GM12878 (cell line): ENCODE measurements around the gene MSMB. TPM values are rescaled to one million over a fixed set of nuclear protein-coding genes. Genes with fewer than 3 reads are reported as not detected.

Source experiments
- ATAC-seq: fragments of 200-7000 bp; cut with Tn5 transposase; 3 replicates; pipeline ENCODE4 v1.9.1; 2020; ENCODE audit warnings: mild to moderate bottlenecking, moderate library complexity
- BruUV-seq: library from RNA; stranded (reverse); fragments of 400-500 nt; replicated peaks from 2 replicates; lab custom pipeline; 2021; lab: Mats Ljungman, UMichigan
- CTCF ChIA-PET: fragments of 300-600 bp; sonication (Branson Sonifier 250); formaldehyde crosslinking; extraction: SDS; loops from one replicate; lab custom pipeline; 2021; ENCODE audit warnings: inconsistent platforms; lab: Yijun Ruan, JAX
- POLR2A ChIA-PET: fragments of 350-600 bp; formaldehyde crosslinking; extraction: SDS; loops from one replicate; lab custom pipeline; 2021; ENCODE audit warnings: inconsistent platforms; lab: Charles Lee
- RAD21 ChIA-PET: fragments of 300-600 bp; sonication (Branson Sonifier 250); formaldehyde crosslinking; loops from one replicate; lab custom pipeline; 2023; ENCODE audit warnings: antibody characterized with exemption; ENCODE audit not compliant: unreplicated experiment; lab: Charles Lee
- SMC1A ChIA-PET: fragments of 300-600 bp; sonication (Branson Sonifier 250); formaldehyde crosslinking; loops from one replicate; lab custom pipeline; 2023; ENCODE audit not compliant: unreplicated experiment, uncharacterized antibody; lab: Charles Lee
- DNase-seq: peaks from one replicate; pipeline ENCODE4 v3.0.0-alpha.2; 2011; ENCODE audit warnings: low read depth, low spot score
- FAIRE-seq: peaks from 3 replicates; lab custom pipeline; 2011; peaks lifted over from hg19 to GRCh38; lab: Jason Lieb, UNC
- H2AFZ ChIP-seq: 2 replicates; pipeline ENCODE4 v1.6.0; 2011; ENCODE audit warnings: low read depth, low read length, control low read depth; ENCODE audit not compliant: control insufficient read depth
- H3K27ac ChIP-seq: 2 replicates; pipeline ENCODE4 v1.5.1; 2011; ENCODE audit warnings: control low read depth; ENCODE audit not compliant: control insufficient read depth, insufficient read depth
- H3K27me3 ChIP-seq, 2 experiments: replicated peaks in 1 of 2; 2 replicates each; pipeline versions ENCODE4 v1.6.0 to v1.6.1; 2011; ENCODE audit warnings: low read length in 1 of 2; ENCODE audit not compliant: control insufficient read depth in 2 of 2, insufficient read depth in 2 of 2
- H3K36me3 ChIP-seq, 2 experiments: 2 replicates each; pipeline ENCODE4 v1.5.1; 2011; ENCODE audit warnings: low read length in 1 of 2; ENCODE audit not compliant: control insufficient read depth in 2 of 2, insufficient read depth in 2 of 2
- H3K4me1 ChIP-seq: 2 replicates; pipeline ENCODE4 v1.6.1; 2011; ENCODE audit warnings: mild to moderate bottlenecking, low read length, moderate library complexity, mixed read lengths; ENCODE audit not compliant: control insufficient read depth, insufficient read depth
- H3K4me2 ChIP-seq: 2 replicates; pipeline ENCODE4 v1.6.0; 2011; ENCODE audit warnings: control low read depth; ENCODE audit not compliant: control insufficient read depth, insufficient read depth
- H3K4me3 ChIP-seq: fragments of 200-600 bp; sonication (generic); 2 replicates; pipeline ENCODE4 v1.5.1; 2016
- H3K79me2 ChIP-seq: 2 replicates; pipeline ENCODE4 v1.6.0; 2011; ENCODE audit warnings: low read length; ENCODE audit not compliant: control insufficient read depth, insufficient read depth
- H3K9ac ChIP-seq: 2 replicates; pipeline ENCODE4 v1.8.0; 2011; ENCODE audit warnings: low read length, control low read depth, mixed read lengths; ENCODE audit not compliant: control insufficient read depth, insufficient read depth
- H3K9me3 ChIP-seq: replicated peaks from 3 replicates; pipeline ENCODE4 v1.5.1; 2011; ENCODE audit warnings: mild to moderate bottlenecking, low read length; ENCODE audit not compliant: control insufficient read depth, insufficient read depth
- H4K20me1 ChIP-seq: 2 replicates; pipeline ENCODE4 v1.6.0; 2011; ENCODE audit not compliant: control insufficient read depth, insufficient read depth
- ATF2 ChIP-seq: IDR thresholded peaks from 2 replicates; pipeline ENCODE4 v1.6.1; 2012; ENCODE audit warnings: low read length, inconsistent platforms
- CUX1 ChIP-seq: IDR thresholded peaks from 2 replicates; pipeline ENCODE4 v1.6.1; 2012; ENCODE audit warnings: improper control_type of control experiment, low read depth, low read length; ENCODE audit not compliant: insufficient replicate concordance
- E4F1 ChIP-seq: fragments of 450-650 bp; IDR thresholded peaks from 2 replicates; pipeline ENCODE4 v1.6.1; 2018; ENCODE audit warnings: borderline replicate concordance, mild to moderate bottlenecking; ENCODE audit not compliant: partially characterized antibody
- IKZF2 ChIP-seq, 2 experiments: fragments of 450-650 bp; IDR thresholded peaks; 2 replicates each; pipeline ENCODE4 v1.6.1; 2017; ENCODE audit warnings: mild to moderate bottlenecking in 2 of 2, moderate library complexity in 2 of 2
- JUNB ChIP-seq: IDR thresholded peaks from 2 replicates; pipeline ENCODE4 v1.6.1; 2016; ENCODE audit warnings: antibody characterized with exemption, mild to moderate bottlenecking
- MEF2B ChIP-seq: fragments of 450-650 bp; IDR thresholded peaks from 2 replicates; pipeline ENCODE4 v1.6.1; 2018; ENCODE audit warnings: mild to moderate bottlenecking, moderate library complexity; ENCODE audit not compliant: partially characterized antibody, poor library complexity, severe bottlenecking
- NFIC ChIP-seq: IDR thresholded peaks from 2 replicates; pipeline ENCODE4 v1.6.1; 2012; ENCODE audit warnings: low read depth, mild to moderate bottlenecking, inconsistent platforms, low read length, moderate library complexity
- NR2F1 ChIP-seq: fragments of 450-650 bp; conservative IDR thresholded peaks from 2 replicates; pipeline ENCODE4 v1.6.1; 2017; ENCODE audit warnings: mild to moderate bottlenecking
- SPI1 ChIP-seq: IDR thresholded peaks from 2 replicates; pipeline ENCODE4 v1.6.1; 2011; ENCODE audit warnings: low read depth, mild to moderate bottlenecking, low read length, moderate library complexity, borderline replicate concordance; ENCODE audit not compliant: insufficient read depth
- WRNIP1 ChIP-seq: IDR thresholded peaks from 2 replicates; pipeline ENCODE4 v1.6.1; 2011; ENCODE audit warnings: low read depth, low read length, improper control_type of control experiment, borderline replicate concordance
- ZBED1 ChIP-seq: IDR thresholded peaks from 2 replicates; pipeline ENCODE4 v1.6.1; 2016; ENCODE audit warnings: borderline replicate concordance
- WGBS: methylation state at CpG from one replicate; pipeline ENCODE4 v1.1.6; 2016; ENCODE audit warnings: low lambda C conversion rate; ENCODE audit not compliant: insufficient replicate concordance, insufficient coverage; ENCODE audit errors: missing lambda C conversion rate; 5-methylcytosine and 5-hydroxymethylcytosine counted together
- in situ Hi-C: fragments of 300-500 bp; cut with MboI; formaldehyde crosslinking; loops from 9 replicates; pipeline ENCODE4 v1.14.3; 2018; ENCODE audit warnings: mixed read lengths
- intact Hi-C: fragments of 100-400 bp; cut with micrococcal nuclease; formaldehyde crosslinking; loops from one replicate; pipeline ENCODE4 v1.14.2; 2022; ENCODE audit not compliant: unreplicated experiment
- polyA plus RNA-seq, 11 experiments: library from polyadenylated mRNA; depleted of rRNA in 4 of 11; unstranded in 6 of 11; stranded (reverse) in 5 of 11; fragments of >200 nt; fragmentation: Nextera tagmentation in 4 of 11; fragmentation: Illumina TruSeq in 1 of 11; extraction: Ambion mirVana in 4 of 11; extraction: Trizol in 1 of 11; gene quantifications; 1 replicate in 1 of 11; 2 replicates in 10 of 11; pipeline versions ENCODE4 v1.2.1 to v1.2.3, GENCODE V29; 2011 to 2016; ENCODE audit warnings: inconsistent platforms in 2 of 11, missing spikeins in 2 of 11, low read depth in 1 of 11
- total RNA-seq, 4 experiments: library from RNA; depleted of rRNA in 3 of 4; stranded (reverse); fragments of >200 nt in 3 of 4; fragmentation: Illumina TruSeq in 1 of 4; extraction: Trizol in 1 of 4; gene quantifications; 2 replicates each; pipeline versions ENCODE4 v1.2.1 to v1.2.3, GENCODE V29; 2013 to 2021

MSMB gene
- total and polyA plus RNA-seq, 10 of the 15 experiments (the other 5 are each of a cell fraction or from before 2014, with no cell fraction given), result not detected

- TF ChIP-seq E4F1, result no peak
- TF ChIP-seq ZBED1, result no peak
- TF ChIP-seq JUNB, result no peak
- TF ChIP-seq IKZF2 (IDR thresholded peaks at IDR 0.05), result no peak
- no peak for TF ChIP-seq WRNIP1
Measured at GRCh38 chr10:46024948-46025347, 21.1 kb downstream of the MSMB start (continued).

- Histone ChIP-seq H3K9me3 (no peaks in the 10 kb centered on the region), H3K4me1 (peaks cover 12% of the 10 kb centered on the region), H3K9ac (peak overlapping the region; percentile 62), H3K27me3 (no peaks in the 10 kb centered on the region), H2AFZ (peak overlapping the region; percentile 41; the same call in 1 of the 2 replicates), H3K36me3 (peaks cover 0 to 3% of the 10 kb centered on the region in 2 experiments; a peak in 1 of 4 replicates), H3K4me3 (peak overlapping the region; percentile 58), H4K20me1 (no peaks in the 10 kb centered on the region; the same call in 1 of the 2 replicates), H3K27ac (peak overlapping the region; percentile 59), H3K4me2 (peak overlapping the region; percentile 85), H3K79me2 (peaks cover 92% of the 10 kb centered on the region)
- no TSS peak for BruUV-seq
- CTCF ChIA-PET, result interaction anchor here (0.7 to 1.9 kb wide), 8 partner anchors 9 to 1090 kb away, joined by 3 to 7 read pairs (median 3); no protein-coding TSS in a partner anchor
- 2% methylated on average over 48 of the region's 49 CpGs for WGBS
- no peak for FAIRE-seq
- in situ Hi-C loops, result loop anchor here (10.0 kb wide), 1 partner anchor 1018 kb away; the partner anchor contains the start of gene ZNF22
- SMC1A ChIA-PET, result interaction anchor here (0.7 to 2.7 kb wide), 7 partner anchors 11 to 788 kb away, joined by 3 to 6 read pairs (median 3); no protein-coding TSS in a partner anchor
- POLR2A ChIA-PET, result interaction anchor here (0.7 kb wide), 1 partner anchor 562 kb away, joined by 4 read pairs; no protein-coding TSS in a partner anchor
- ATAC-seq, result peak; percentile 97
- RAD21 ChIA-PET, result interaction anchor here (0.6 to 1.2 kb wide), 6 partner anchors 16 to 788 kb away, joined by 3 to 4 read pairs (median 4); partner anchors contain the start of gene TIMM23
- DNase-seq, result peak; percentile 56
- intact Hi-C loops, result loop anchor here (5.0 to 10.0 kb wide), 2 partner anchors 558 to 771 kb away; no protein-coding TSS in a partner anchor
- TF ChIP-seq NFIC (0 out of 2 replicates have a peak, but pooled peaks have one; percentile 53), ATF2 (peak; percentile 57; the same call in 1 of the 2 replicates), MEF2B (peak; percentile 25), CUX1 (no peak), SPI1 (no peak), NR2F1 (peak; percentile 97)
Measured at GRCh38 chr10:46022978-46023702, 22.9 kb downstream of the MSMB start.
